Measurements from ENCODE around the gene TTC9C. TPM values are rescaled to one million over a fixed set of nuclear protein-coding genes. Genes with fewer than 3 reads are reported as not detected.

The TTC9C gene
- polyA plus RNA-seq, 4 donors = 13.5 to 36.9 (median 31.4) TPM

DNA sequence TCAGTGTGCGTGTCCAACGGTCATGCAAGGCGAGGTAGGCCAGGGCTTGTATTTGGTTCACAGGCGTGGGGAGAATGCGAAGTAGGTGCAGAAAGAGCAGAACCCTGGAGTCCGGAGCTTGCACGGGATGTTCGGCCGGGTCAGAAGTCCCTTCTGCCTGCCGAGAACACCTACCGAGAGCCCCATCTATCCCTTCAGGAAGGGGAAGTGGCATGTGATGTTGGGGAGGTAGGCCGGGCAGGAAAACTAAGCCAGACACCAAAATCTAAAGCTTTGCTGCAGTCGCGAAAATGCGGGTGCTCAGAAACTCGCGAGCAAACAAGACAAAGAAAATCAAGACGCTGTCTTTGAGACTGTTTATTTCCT lies 42.5 kb downstream of the TTC9C start:
- peaks cover 6 to 23% (median 10%) of the 10 kb centered on the region in 3 donors for H3K36me3 ChIP-seq (ENCODE audit: control insufficient read depth in 3 of 3, insufficient read depth in 2 of 3, low read depth in 1 of 3, low read length in 3 of 3)
- no peak for FAIRE-seq
- DNase-seq = no peak
- H3K27me3 ChIP-seq (ENCODE audit: control insufficient read depth in 3 of 3, insufficient read depth in 3 of 3, low read length in 3 of 3) = no peaks in the 10 kb centered on the region
- peak overlapping the region; percentile 45 to 68 (median 58) for H3K4me3 ChIP-seq (ENCODE audit: low read depth in 1 of 3, low read length in 3 of 3)
- peak overlapping the region; percentile 35 to 96 (median 95) for H3K27ac ChIP-seq (ENCODE audit: low read depth in 1 of 3, low read length in 2 of 3)
- peaks cover 0 to 16% (median 3%) of the 10 kb centered on the region in 3 donors for H3K4me1 ChIP-seq (ENCODE audit: control insufficient read depth in 3 of 3, insufficient read depth in 2 of 3, low read depth in 1 of 3, low read length in 2 of 3)
- no peaks in the 10 kb centered on the region for H3K9me3 ChIP-seq (ENCODE audit: control insufficient read depth in 2 of 2, insufficient read depth in 1 of 2, low read depth in 1 of 2, low read length in 1 of 2)
- WGBS, 3 donors = 1% methylated on average over 16 to 18 of the region's 18 CpGs

GRCh38 chr11:62771144-62772021 lies 43.1 kb downstream of the TTC9C start, which contains the start of gene TAF6L:
Gene TAF6L (plus strand): TSS chr11:62771396. CDS start chr11:62775784, 4,388 bp downstream.
- FAIRE-seq = no peak
- peaks cover 0 to 16% (median 3%) of the 10 kb centered on the region in 3 donors for H3K4me1 ChIP-seq (ENCODE audit: control insufficient read depth in 3 of 3, insufficient read depth in 2 of 3, low read depth in 1 of 3, low read length in 2 of 3)
- H3K27me3 ChIP-seq (ENCODE audit: control insufficient read depth in 3 of 3, insufficient read depth in 3 of 3, low read length in 3 of 3) = no peaks in the 10 kb centered on the region
- peak within 1 kb of the TSS; percentile 58 to 68 (median 63) for H3K4me3 ChIP-seq (ENCODE audit: low read depth in 1 of 3, low read length in 3 of 3)
- DNase-seq = peak; percentile 98 to 99
- no peaks in the 10 kb centered on the region for H3K9me3 ChIP-seq (ENCODE audit: control insufficient read depth in 2 of 2, insufficient read depth in 1 of 2, low read depth in 1 of 2, low read length in 1 of 2)
- H3K36me3 ChIP-seq (ENCODE audit: control insufficient read depth in 3 of 3, insufficient read depth in 2 of 3, low read depth in 1 of 3, low read length in 3 of 3) = peaks cover 7 to 23% (median 9%) of the 10 kb centered on the region in 3 donors
- 2 to 3% (median 2%) methylated on average over 49 to 60 of the region's 60 CpGs for WGBS, 3 donors
- H3K27ac ChIP-seq (ENCODE audit: low read depth in 1 of 3, low read length in 2 of 3) = peak within 1 kb of the TSS; percentile 83 to 96 (median 95)

DNA sequence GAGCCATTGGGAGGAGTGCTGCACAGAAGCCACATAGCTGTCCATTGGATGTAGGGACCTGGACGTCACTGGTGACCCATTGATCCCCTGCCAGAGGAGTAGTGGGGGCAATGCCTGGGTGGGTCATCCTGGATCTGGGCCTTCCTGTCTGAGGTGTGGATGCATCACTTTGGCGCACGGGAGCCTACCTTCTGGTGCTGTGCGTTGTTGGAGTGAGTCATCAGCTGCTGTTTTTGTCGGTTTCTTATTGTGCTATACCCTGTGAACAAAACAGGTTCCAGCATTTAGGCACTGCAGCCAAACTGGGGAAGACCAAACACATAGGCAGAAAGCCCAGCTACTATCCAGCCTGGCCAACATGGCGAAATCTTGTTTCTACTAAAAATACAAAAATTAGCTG lies 46.1 kb downstream of the TTC9C start:
- H3K36me3 ChIP-seq (ENCODE audit: control insufficient read depth in 3 of 3, insufficient read depth in 2 of 3, low read depth in 1 of 3, low read length in 3 of 3) = peaks cover 3 to 48% (median 3%) of the 10 kb centered on the region in 3 donors
- H3K9me3 ChIP-seq (ENCODE audit: control insufficient read depth in 2 of 2, insufficient read depth in 1 of 2, low read depth in 1 of 2, low read length in 1 of 2) = no peaks in the 10 kb centered on the region
- H3K27ac ChIP-seq (ENCODE audit: low read depth in 1 of 3, low read length in 2 of 3) = no peak overlapping the region
- no peak overlapping the region for H3K4me3 ChIP-seq (ENCODE audit: low read depth in 1 of 3, low read length in 3 of 3)
- H3K27me3 ChIP-seq (ENCODE audit: control insufficient read depth in 3 of 3, insufficient read depth in 3 of 3, low read length in 3 of 3) = no peaks in the 10 kb centered on the region
- WGBS, 3 donors = 87 to 92% (median 90%) methylated on average over 6 of the region's 6 CpGs
- FAIRE-seq = no peak
- peaks cover 0 to 16% (median 3%) of the 10 kb centered on the region in 3 donors for H3K4me1 ChIP-seq (ENCODE audit: control insufficient read depth in 3 of 3, insufficient read depth in 2 of 3, low read depth in 1 of 3, low read length in 2 of 3)
- no peak for DNase-seq

- Histone ChIP-seq H3K36me3 (ENCODE audit: control insufficient read depth in 3 of 3, insufficient read depth in 2 of 3, low read depth in 1 of 3, low read length in 3 of 3) (peaks cover 3 to 59% (median 3%) of the 10 kb centered on the region in 3 donors), H3K9me3 (ENCODE audit: control insufficient read depth in 2 of 2, insufficient read depth in 1 of 2, low read depth in 1 of 2, low read length in 1 of 2) (no peaks in the 10 kb centered on the region), H3K4me1 (ENCODE audit: control insufficient read depth in 3 of 3, insufficient read depth in 2 of 3, low read depth in 1 of 3, low read length in 2 of 3) (peaks cover 0 to 7% (median 3%) of the 10 kb centered on the region in 3 donors), H3K27ac (ENCODE audit: low read depth in 1 of 3, low read length in 2 of 3) (no peak overlapping the region), H3K27me3 (ENCODE audit: control insufficient read depth in 3 of 3, insufficient read depth in 3 of 3, low read length in 3 of 3) (no peaks in the 10 kb centered on the region), H3K4me3 (ENCODE audit: low read depth in 1 of 3, low read length in 3 of 3) (no peak overlapping the region)
- 94 to 95% (median 95%) methylated on average over 17 of the region's 17 CpGs for WGBS, 3 donors
- no peak for FAIRE-seq
- DNase-seq = no peak
These were observed 47.4 kb downstream of the TTC9C start for GRCh38 chr11:62775646-62776045.

DNA sequence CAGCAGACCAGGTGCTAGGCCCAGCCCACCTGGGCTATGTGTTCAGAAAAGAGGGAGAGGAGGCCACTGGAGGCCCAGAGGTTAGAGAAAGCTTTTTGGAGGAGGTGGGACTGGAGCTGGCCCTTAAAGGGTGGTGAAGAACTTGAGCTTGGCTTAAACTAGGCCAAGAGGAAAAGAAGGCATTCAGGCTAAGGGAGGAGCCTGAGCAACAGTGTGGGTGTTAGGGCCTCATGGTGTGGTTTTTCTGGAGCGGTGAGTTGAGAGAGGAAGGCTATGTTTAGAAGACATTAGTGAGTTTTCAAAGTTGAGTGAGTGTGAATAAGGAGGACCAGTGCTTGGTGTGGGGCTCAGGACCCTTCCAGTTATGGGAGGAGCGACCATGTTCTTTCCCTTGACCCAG lies 49.1 kb downstream of the TTC9C start:
- H3K36me3 ChIP-seq (ENCODE audit: control insufficient read depth in 3 of 3, insufficient read depth in 2 of 3, low read depth in 1 of 3, low read length in 3 of 3) = peaks cover 3 to 67% (median 3%) of the 10 kb centered on the region in 3 donors
- H3K9me3 ChIP-seq (ENCODE audit: control insufficient read depth in 2 of 2, insufficient read depth in 1 of 2, low read depth in 1 of 2, low read length in 1 of 2) = no peaks in the 10 kb centered on the region
- FAIRE-seq = no peak
- no peak overlapping the region for H3K4me3 ChIP-seq (ENCODE audit: low read depth in 1 of 3, low read length in 3 of 3)
- H3K27ac ChIP-seq (ENCODE audit: low read depth in 1 of 3, low read length in 2 of 3) = no peak overlapping the region
- no peaks in the 10 kb centered on the region for H3K4me1 ChIP-seq (ENCODE audit: control insufficient read depth in 3 of 3, insufficient read depth in 2 of 3, low read depth in 1 of 3, low read length in 2 of 3)
- H3K27me3 ChIP-seq (ENCODE audit: control insufficient read depth in 3 of 3, insufficient read depth in 3 of 3, low read length in 3 of 3) = no peaks in the 10 kb centered on the region
- WGBS, 3 donors = 83 to 96% (median 83%) methylated on average over 2 of the region's 2 CpGs
- no peak for DNase-seq

- Histone ChIP-seq H3K4me3 (ENCODE audit: low read depth in 1 of 3, low read length in 3 of 3) (no peak overlapping the region), H3K4me1 (ENCODE audit: control insufficient read depth in 3 of 3, insufficient read depth in 2 of 3, low read depth in 1 of 3, low read length in 2 of 3) (no peaks in the 10 kb centered on the region), H3K36me3 (ENCODE audit: control insufficient read depth in 3 of 3, insufficient read depth in 2 of 3, low read depth in 1 of 3, low read length in 3 of 3) (peaks cover 3 to 72% (median 3%) of the 10 kb centered on the region in 3 donors), H3K9me3 (ENCODE audit: control insufficient read depth in 2 of 2, insufficient read depth in 1 of 2, low read depth in 1 of 2, low read length in 1 of 2) (no peaks in the 10 kb centered on the region), H3K27me3 (ENCODE audit: control insufficient read depth in 3 of 3, insufficient read depth in 3 of 3, low read length in 3 of 3) (no peaks in the 10 kb centered on the region), H3K27ac (ENCODE audit: low read depth in 1 of 3, low read length in 2 of 3) (no peak overlapping the region)
- DNase-seq (no peak), FAIRE-seq (no peak)
- 93 to 96% (median 94%) methylated on average over 3 of the region's 3 CpGs for WGBS, 3 donors
These were observed 50.2 kb downstream of the TTC9C start for GRCh38 chr11:62778441-62778840.

GRCh38 chr11:62782753-62783152 lies 54.5 kb downstream of the TTC9C start:
- Histone ChIP-seq H3K27ac (ENCODE audit: low read depth in 1 of 3, low read length in 2 of 3) (no peak overlapping the region), H3K4me3 (ENCODE audit: low read depth in 1 of 3, low read length in 3 of 3) (no peak overlapping the region), H3K27me3 (ENCODE audit: control insufficient read depth in 3 of 3, insufficient read depth in 3 of 3, low read length in 3 of 3) (no peaks in the 10 kb centered on the region), H3K4me1 (ENCODE audit: control insufficient read depth in 3 of 3, insufficient read depth in 2 of 3, low read depth in 1 of 3, low read length in 2 of 3) (peaks cover 0 to 8% (median 4%) of the 10 kb centered on the region in 3 donors), H3K36me3 (ENCODE audit: control insufficient read depth in 3 of 3, insufficient read depth in 2 of 3, low read depth in 1 of 3, low read length in 3 of 3) (peaks cover 0 to 59% (median 2%) of the 10 kb centered on the region in 3 donors), H3K9me3 (ENCODE audit: control insufficient read depth in 2 of 2, insufficient read depth in 1 of 2, low read depth in 1 of 2, low read length in 1 of 2) (no peaks in the 10 kb centered on the region)
- FAIRE-seq (no peak), DNase-seq (no peak)
- WGBS, 3 donors = 96 to 98% (median 97%) methylated on average over 7 of the region's 7 CpGs

GRCh38 chr11:62786318-62787004 lies 58.2 kb downstream of the TTC9C start:
- DNase-seq = peak; percentile 87 to 95
- Histone ChIP-seq H3K9me3 (ENCODE audit: control insufficient read depth in 2 of 2, insufficient read depth in 1 of 2, low read depth in 1 of 2, low read length in 1 of 2) (no peaks in the 10 kb centered on the region), H3K4me3 (ENCODE audit: low read depth in 1 of 3, low read length in 3 of 3) (peak overlapping the region; percentile 86 to 91 (median 87)), H3K36me3 (ENCODE audit: control insufficient read depth in 3 of 3, insufficient read depth in 2 of 3, low read depth in 1 of 3, low read length in 3 of 3) (peaks cover 3 to 57% (median 11%) of the 10 kb centered on the region in 3 donors), H3K27me3 (ENCODE audit: control insufficient read depth in 3 of 3, insufficient read depth in 3 of 3, low read length in 3 of 3) (no peaks in the 10 kb centered on the region), H3K27ac (ENCODE audit: low read depth in 1 of 3, low read length in 2 of 3) (peak overlapping the region; percentile 92 to 99 (median 92)), H3K4me1 (ENCODE audit: control insufficient read depth in 3 of 3, insufficient read depth in 2 of 3, low read depth in 1 of 3, low read length in 2 of 3) (peaks cover 2 to 26% (median 7%) of the 10 kb centered on the region in 3 donors)
- no peak for FAIRE-seq
- 0 to 1% (median 1%) methylated on average over 20 to 51 of the region's 51 CpGs for WGBS, 3 donors
